Neural progenitor cell (in vitro differentiated cells): ENCODE measurements around the gene PADI4.

Experiments used
- EZH2phosphoT487 ChIP-seq: fragments of 200-600 bp; sonication (generic); IDR thresholded peaks from 2 replicates; pipeline ENCODE4 v1.6.1; 2017; ENCODE audit warnings: antibody characterized with exemption
- TF ChIP-seq, protein P1 (sequence below): fragments of 200-600 bp; sonication (generic); IDR thresholded peaks from 2 replicates; pipeline ENCODE4 v1.5.1; 2017; ENCODE audit warnings: antibody characterized with exemption, mild to moderate bottlenecking

DNA sequence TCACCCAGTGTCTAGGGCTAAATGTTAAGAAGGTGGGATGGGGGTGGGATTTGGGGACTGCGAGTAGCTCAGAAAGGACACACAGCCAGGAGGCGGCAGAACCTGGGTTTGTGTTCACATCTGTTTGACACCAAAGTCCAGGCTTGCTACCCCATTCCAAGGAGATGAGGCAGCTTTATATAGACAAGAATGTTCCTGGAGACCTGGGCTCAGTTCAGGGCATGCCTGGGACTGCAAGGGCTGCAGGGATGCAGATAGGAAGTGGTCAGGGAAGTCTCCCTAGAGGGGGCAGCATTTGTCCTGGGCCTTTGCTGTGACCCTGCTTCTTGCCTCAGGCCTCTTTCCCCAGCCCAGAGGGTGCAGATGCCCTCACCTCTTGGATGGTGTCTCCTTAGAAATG is 42.8 kb upstream of the PADI4 start:
- no peak for TF ChIP-seq EZH2phosphoT487
- TF ChIP-seq, protein P1, sequence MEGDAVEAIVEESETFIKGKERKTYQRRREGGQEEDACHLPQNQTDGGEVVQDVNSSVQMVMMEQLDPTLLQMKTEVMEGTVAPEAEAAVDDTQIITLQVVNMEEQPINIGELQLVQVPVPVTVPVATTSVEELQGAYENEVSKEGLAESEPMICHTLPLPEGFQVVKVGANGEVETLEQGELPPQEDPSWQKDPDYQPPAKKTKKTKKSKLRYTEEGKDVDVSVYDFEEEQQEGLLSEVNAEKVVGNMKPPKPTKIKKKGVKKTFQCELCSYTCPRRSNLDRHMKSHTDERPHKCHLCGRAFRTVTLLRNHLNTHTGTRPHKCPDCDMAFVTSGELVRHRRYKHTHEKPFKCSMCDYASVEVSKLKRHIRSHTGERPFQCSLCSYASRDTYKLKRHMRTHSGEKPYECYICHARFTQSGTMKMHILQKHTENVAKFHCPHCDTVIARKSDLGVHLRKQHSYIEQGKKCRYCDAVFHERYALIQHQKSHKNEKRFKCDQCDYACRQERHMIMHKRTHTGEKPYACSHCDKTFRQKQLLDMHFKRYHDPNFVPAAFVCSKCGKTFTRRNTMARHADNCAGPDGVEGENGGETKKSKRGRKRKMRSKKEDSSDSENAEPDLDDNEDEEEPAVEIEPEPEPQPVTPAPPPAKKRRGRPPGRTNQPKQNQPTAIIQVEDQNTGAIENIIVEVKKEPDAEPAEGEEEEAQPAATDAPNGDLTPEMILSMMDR = peak; percentile 24
